Inflammatory macrophage treated with lipopolysaccharide for 1 hour (primary cell): ENCODE data around the gene INPP5K.
A peak's percentile ranks its signal among the peaks of the same experiment; 100 is the strongest.

Experiments used
- DNase-seq, 2 donors: peaks; one replicate each; pipeline ENCODE4 v3.0.0-alpha.2; 2020 to 2022

The INPP5K gene

DNA sequence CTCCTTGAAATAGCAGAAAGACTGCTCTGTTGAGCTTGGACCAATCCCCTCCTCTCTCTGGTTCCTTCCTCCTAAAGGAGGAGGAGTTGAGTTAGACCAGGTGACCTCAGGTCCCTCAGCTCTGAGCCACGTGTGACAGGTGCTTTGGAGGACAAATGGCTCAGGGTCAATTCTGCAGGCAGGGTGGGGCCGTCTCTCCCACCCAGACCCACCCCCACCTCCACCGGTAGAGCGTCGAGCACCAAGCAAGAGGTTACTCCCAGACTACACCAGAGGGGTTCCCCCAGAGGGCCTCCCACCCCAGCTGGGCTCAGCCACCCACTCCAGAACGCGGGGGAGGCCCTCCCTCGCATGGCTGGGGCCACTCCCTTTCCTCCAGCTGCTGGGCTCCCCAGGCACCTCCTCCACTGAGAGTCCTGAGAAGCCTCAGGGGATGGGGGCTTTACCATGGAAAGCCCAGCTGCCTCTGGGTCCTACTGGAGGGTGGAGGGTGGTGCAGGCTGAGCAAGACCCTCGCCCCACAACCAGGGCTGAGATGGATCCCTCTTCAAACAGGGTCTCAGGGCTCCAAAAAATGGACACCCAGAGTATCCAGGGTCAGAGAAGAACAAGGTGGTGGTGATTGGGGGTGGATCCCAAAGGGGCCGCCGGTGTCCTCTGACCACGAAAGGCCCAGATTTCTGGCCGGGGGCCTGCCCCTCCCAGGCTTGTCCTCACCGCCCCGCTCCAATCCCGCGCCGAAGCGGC is 31.6 kb downstream of the INPP5K start:
- peak; percentile 23 to 44 for DNase-seq

- no peak for DNase-seq
These were observed 32.3 kb downstream of the INPP5K start for GRCh38 chr17:1484060-1484535.

DNA sequence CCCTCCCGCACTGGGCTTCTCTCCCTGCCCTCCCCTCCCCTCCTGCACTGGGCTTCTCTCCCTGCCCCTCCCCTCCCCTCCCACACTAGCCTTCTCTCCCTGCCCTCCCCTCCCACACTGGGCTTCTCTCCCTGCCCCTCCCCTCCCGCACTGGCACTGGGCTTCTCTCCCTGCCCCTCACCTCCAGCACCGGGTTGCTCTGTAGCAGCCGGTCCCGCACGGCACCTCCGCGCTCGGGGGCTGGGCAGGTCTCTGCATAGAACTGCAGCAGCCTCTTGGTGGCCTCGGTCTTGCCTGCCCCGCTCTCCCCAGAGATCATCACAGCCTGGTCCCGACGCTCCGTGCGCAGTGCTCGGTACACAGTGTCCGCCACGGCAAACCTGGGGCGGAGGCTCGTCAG is 33.7 kb downstream of the INPP5K start:
- no peak for DNase-seq

- no peak for DNase-seq
These were observed 34.7 kb downstream of the INPP5K start for GRCh38 chr17:1481736-1482135.

- DNase-seq = no peak
These were observed 35.5 kb downstream of the INPP5K start for GRCh38 chr17:1480747-1481465.

DNA sequence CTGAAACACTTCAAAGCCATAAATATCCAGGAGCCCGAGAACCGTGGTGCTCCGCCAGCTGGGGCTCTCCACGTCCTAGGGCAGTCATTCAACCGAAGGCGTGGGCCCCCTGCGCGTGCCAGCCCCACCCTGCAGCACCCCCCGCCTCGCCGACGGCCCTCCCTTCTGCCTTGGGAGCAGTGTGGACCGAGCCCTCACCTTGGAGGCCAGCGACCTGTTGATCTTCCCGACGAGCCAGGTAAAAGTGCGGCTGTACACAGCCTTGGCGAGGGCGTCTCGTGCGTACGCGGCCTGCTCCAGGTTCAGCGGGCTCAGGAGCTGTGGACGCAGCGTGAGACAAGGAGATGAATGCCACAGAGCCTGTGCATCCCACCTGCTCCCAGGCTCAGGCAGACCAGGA is 38.0 kb downstream of the INPP5K start:
- no peak for DNase-seq

GRCh38 chr17:1475321-1475854 is 41.0 kb downstream of the INPP5K start:
- DNase-seq = no peak

DNA sequence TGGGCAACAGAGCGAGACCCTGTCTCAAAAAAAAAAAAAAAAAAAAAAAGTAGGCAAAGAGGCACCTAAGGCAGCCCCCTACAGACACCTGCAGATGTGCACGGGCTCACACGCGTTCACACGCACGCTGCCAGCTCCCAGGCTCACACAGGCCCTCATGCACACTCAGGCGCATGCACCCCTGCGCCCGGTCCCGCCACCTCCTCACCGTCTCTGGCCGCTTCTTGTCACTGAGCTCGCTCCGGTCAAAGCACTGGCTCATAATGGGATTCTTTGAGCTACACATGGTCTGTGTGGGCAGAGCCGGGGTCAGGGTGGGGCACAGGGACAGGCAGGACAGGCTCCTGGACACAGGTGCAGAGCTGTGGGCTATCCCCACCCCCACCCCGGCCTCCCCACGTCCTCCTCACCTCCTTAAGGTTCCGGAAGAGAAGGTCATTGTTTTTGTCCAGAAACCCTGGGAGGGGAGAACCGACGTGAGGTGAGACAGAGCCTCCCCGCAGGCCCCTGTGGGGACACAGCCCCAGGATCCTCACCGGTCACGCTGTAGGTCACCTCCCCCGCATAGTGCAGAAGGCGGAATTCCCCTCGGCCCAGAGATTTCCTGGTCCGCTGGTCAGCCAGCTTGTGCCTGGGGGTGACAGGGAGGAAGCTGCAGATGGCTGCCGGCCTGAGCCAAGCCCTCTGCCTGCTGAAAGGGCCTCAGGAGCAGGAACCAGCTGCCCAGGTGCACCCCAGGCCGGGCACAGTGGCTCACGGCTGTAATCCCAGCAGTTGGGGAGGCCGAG is 41.8 kb downstream of the INPP5K start:
- peak; percentile 23 to 64 for DNase-seq

DNA sequence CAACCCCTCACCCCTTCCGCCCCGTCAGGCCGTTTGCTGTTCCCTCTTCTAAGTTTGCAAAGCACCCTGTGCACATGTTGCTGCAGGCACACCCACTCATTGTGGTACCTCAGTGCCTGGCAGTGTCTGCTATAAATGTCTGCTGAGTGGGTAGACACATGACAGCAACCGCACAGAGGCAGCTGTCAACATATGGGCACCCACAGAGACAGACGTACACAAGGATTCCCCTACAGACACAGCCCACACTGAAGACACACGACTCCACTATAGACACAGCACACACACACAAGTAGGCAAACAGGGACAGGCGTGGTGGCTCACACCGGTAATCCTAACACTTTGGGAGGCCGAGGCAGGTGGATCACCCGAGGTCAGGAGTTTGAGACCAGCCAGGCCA is 42.6 kb downstream of the INPP5K start:
- peak; percentile 63 to 93 for DNase-seq

- DNase-seq = no peak
These were observed 43.2 kb downstream of the INPP5K start for GRCh38 chr17:1473170-1473569.

GRCh38 chr17:1471911-1472821 is 44.2 kb downstream of the INPP5K start:
- no peak for DNase-seq

DNA sequence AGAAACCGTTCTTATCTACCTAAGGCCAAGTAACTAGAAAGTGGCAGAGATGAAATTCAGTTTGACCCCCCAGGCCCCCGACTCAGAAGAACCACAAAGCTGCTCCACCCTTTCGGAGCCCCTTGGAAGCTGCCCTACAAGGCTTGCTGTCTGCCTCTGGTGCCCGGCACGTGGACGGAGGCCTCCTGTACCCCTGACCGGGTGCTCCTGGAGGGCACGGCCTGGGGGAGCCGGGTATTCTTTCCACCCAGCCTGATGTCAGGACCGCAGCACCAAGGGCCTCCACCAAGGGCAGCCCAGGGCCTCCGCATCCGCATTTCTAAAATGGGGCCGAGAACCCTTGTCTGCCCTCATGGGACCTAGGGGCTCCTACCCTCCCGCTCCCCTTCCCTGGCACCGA is 44.9 kb downstream of the INPP5K start:
- no peak for DNase-seq

GRCh38 chr17:1470755-1471462 is 45.5 kb downstream of the INPP5K start:
- DNase-seq = no peak

DNA sequence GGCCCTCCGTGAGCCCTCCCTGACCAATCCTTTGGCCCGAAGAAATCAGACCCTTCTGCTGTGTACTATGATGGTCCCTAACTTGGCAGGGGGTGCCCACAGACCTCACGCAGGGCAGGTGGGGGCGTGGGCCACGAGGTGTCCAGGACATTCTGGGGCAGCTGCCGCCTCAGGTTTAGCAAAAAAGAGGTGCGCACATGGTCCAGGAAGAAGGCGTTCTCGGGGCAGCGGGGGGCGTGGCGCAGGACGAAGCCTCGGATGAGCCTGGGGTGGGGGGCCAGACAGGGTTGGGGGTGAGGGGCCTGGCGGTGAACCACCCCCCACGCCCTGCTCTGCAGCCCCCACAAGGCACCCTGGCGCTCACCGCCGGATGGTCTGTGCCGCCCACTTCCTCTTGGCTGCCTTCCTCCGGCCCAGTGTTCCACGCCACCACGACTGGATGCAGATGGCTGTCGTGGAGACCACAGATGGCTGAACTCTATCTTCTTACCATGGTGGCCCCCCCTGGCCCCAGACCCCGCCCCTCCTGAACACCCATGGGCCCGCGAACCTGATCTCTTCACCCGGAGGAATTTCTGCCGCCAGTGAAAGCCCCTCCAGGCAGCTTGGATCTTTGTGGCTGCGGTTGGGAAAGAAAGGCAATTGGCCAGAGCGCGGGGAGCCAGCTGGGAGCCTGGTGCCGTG is 46.2 kb downstream of the INPP5K start:
- DNase-seq = no peak

DNA sequence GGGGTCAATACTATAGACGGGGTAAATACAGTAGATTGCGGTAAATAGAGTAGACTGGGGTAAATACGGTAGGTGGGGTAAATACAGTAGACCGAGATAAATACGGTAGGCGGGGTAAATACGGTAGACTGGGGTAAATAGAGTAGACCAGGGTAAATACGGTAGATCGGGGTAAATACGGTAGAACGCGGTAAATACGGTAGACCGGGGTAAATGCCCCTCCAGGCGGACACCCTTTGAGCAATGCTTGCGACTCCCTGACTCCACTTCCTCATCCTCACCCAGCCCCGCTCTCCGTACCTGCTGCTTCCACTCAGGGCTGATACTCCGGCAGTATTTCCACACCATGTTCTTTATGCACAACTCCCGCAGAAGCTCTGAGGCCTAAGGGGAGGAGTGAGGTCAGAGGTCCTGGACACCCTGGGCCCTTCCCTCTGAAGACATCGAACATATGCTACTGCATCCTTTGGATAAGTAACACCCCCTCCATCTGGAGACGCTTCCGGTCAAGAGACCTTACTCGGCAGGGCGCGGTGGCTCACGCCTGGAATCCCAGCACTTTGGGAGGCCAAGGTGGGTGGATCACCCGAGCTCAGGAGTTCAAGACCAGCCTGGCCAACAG is 47.1 kb downstream of the INPP5K start:
- DNase-seq = no peak

DNA sequence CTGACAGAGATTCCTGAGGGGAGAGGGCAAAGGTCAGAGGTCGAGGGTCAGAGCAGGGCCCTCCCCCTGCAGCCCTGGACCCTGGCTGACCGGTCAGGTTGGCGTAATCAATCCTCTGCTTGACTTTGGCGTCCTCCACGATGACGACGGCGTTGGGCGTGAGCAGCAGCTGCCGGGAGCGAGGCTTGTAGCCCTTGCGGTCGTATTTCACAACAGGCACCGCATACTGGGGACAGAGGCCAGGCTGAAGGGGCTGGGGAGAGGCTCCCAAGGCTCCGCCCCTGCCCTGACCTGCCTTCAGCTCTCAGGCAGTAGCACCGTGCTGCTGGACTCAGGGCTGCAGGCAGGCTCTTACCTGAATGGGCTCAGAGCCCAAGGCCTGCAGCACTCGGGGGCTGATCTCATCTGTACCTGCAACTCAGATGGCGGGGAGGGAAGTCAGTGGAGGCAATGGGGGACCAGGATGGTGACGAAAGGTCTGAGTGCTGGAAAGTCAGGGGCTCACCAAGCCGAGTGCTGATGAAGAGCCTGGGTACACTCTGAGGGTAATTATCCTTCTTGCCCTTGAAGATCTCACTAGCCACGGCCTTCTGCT is 48.4 kb downstream of the INPP5K start:
- peak in 1 of 2 donors; percentile 35 for DNase-seq

DNA sequence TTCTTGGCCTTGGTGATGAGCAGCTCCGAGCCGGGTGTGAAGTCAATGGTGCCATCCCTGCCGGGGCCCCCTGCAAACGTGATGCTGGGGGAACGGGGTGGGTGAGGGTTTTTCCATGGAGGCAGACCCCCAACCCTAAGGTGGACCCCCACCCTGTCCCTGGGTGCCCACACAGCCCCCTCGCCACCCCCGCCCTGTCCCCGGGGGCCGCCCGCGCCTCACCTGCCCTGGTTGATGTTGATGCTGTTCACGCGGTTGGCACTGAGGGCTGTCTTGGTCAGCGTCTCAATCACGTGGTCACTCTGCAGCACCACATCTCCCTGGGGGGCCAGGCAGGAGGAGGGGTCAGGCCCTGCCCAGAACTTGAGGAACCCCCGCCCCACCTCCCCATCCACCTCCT is 49.2 kb downstream of the INPP5K start:
- no peak for DNase-seq

DNA sequence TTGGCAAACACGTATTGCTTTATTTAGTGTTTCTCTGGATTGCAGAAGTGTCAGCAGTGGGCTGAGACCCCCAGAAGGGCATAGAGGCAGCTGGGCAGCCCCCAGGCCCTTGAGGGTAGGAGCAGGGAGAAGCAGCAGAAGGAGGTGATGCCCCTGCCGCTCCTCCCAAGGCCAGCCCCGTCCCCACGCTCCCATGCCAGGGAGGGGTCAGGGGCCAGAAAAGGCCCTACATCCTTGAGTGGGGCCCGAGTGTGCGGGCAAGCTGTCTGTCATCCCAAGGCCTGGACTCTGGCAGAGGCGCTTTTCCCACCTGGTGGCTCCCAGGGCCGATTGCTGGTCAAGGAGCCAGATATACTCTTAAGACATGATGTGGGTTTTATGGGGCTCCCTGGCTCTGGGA is 52.2 kb downstream of the INPP5K start:
- DNase-seq = no peak

- peak in 1 of 2 donors; percentile 17 for DNase-seq
These were observed 54.0 kb downstream of the INPP5K start for GRCh38 chr17:1462164-1463112.
